ENCODE results near the gene MAPK10.
A peak's percentile ranks its signal among the peaks of the same experiment; 100 is the strongest.

Gene MAPK10

GRCh38 chr4:86338521-86338920 lies 21.3 kb downstream of the MAPK10 start:
- DNase-seq = no peak

GRCh38 chr4:86334020-86334750 lies 25.7 kb downstream of the MAPK10 start:
- no peak for DNase-seq

GRCh38 chr4:86333236-86333635 lies 26.6 kb downstream of the MAPK10 start:
- no peak for DNase-seq

GRCh38 chr4:86330961-86331742 lies 28.7 kb downstream of the MAPK10 start:
- peak; percentile 40 for DNase-seq

- peak; percentile 55 for DNase-seq
Measured at GRCh38 chr4:86330411-86330810, 29.4 kb downstream of the MAPK10 start.

GRCh38 chr4:86329431-86329830 lies 30.4 kb downstream of the MAPK10 start:
- DNase-seq = no peak

- DNase-seq = no peak
Measured at GRCh38 chr4:86326400-86326799, 33.5 kb downstream of the MAPK10 start.

- no peak for DNase-seq
Measured at GRCh38 chr4:86319390-86319789, 40.5 kb downstream of the MAPK10 start.

GRCh38 chr4:86315579-86315978 lies 44.3 kb downstream of the MAPK10 start:
- DNase-seq = no peak

- DNase-seq = no peak
Measured at GRCh38 chr4:86313656-86314055, 46.2 kb downstream of the MAPK10 start.

GRCh38 chr4:86307432-86307831 lies 52.4 kb downstream of the MAPK10 start:
- DNase-seq = no peak

- DNase-seq = no peak
Measured at GRCh38 chr4:86306816-86307215, 53.0 kb downstream of the MAPK10 start.

- no peak for DNase-seq
Measured at GRCh38 chr4:86302830-86303229, 57.0 kb downstream of the MAPK10 start.

GRCh38 chr4:86302251-86302650 lies 57.6 kb downstream of the MAPK10 start:
- no peak for DNase-seq

- DNase-seq = no peak
Measured at GRCh38 chr4:86300516-86300915, 59.3 kb downstream of the MAPK10 start.

- DNase-seq = no peak
Measured at GRCh38 chr4:86296865-86297264, 63.0 kb downstream of the MAPK10 start.

- DNase-seq = no peak
Measured at GRCh38 chr4:86294883-86295282, 65.0 kb downstream of the MAPK10 start.

GRCh38 chr4:86291180-86291579 lies 68.7 kb downstream of the MAPK10 start:
- DNase-seq = no peak

GRCh38 chr4:86286726-86287125 lies 73.1 kb downstream of the MAPK10 start:
- DNase-seq = no peak

- no peak for DNase-seq
Measured at GRCh38 chr4:86283371-86283770, 76.5 kb downstream of the MAPK10 start.

GRCh38 chr4:86280246-86280645 lies 79.6 kb downstream of the MAPK10 start:
- no peak for DNase-seq

- no peak for DNase-seq
Measured at GRCh38 chr4:86279293-86279960, 80.4 kb downstream of the MAPK10 start.

GRCh38 chr4:86278126-86278525 lies 81.7 kb downstream of the MAPK10 start:
- DNase-seq = no peak

GRCh38 chr4:86274642-86275041 lies 85.2 kb downstream of the MAPK10 start:
- DNase-seq = no peak

Measured in suppressor macrophage treated with lipopolysaccharide for 4 hours (primary cell).